A549 (cell line): Measurements from ENCODE around the gene PAM. TPM values are rescaled to one million over a fixed set of nuclear protein-coding genes. Genes with fewer than 3 reads are reported as not detected.

ENCODE experiments used
- ATAC-seq, 2 experiments: fragments of 200-7000 bp in 1 of 2; fragments of >200 bp in 1 of 2; cut with Nextera tagmentation in 1 of 2; cut with Tn5 transposase in 1 of 2; 3 replicates each; pipeline versions ENCODE4 v1.8.0 to v1.9.1; 2018 to 2020; ENCODE audit warnings: mild to moderate bottlenecking in 1 of 2, moderate library complexity in 1 of 2
- CTCF ChIA-PET: fragments of 300-600 bp; sonication (Branson Sonifier 250); formaldehyde crosslinking; extraction: SDS; loops from one replicate; lab custom pipeline; 2021; ENCODE audit warnings: antibody characterized with exemption, inconsistent platforms; lab: Yijun Ruan, JAX
- POLR2A ChIA-PET: fragments of 350-600 bp; formaldehyde crosslinking; extraction: SDS; loops from one replicate; lab custom pipeline; 2021; ENCODE audit warnings: antibody characterized with exemption, inconsistent platforms; lab: Yijun Ruan, JAX
- DNase-seq, 2 experiments: peaks; one replicate each; pipeline versions ENCODE4 v3.0.0 to v3.0.0-alpha.2; 2011 to 2016; ENCODE audit warnings: low read depth in 1 of 2, low spot score in 1 of 2
- FAIRE-seq: peaks from 2 replicates; lab custom pipeline; 2011; peaks lifted over from hg19 to GRCh38; lab: Jason Lieb, UNC
- H3K27ac ChIP-seq, 2 experiments: fragments of >200 bp; sonication (Bioruptor Twin); formaldehyde crosslinking; 3 replicates each; pipeline ENCODE4 v1.5.1; 2016 to 2017
- H3K4me1 ChIP-seq: fragments of >200 bp; sonication (Bioruptor Twin); formaldehyde crosslinking; 3 replicates; pipeline ENCODE4 v1.6.1; 2016
- H3K4me2 ChIP-seq: fragments of >200 bp; sonication (Bioruptor Twin); formaldehyde crosslinking; 3 replicates; pipeline ENCODE4 v1.6.1; 2016
- H3K4me3 ChIP-seq: fragments of >200 bp; sonication (Bioruptor Twin); formaldehyde crosslinking; 3 replicates; pipeline ENCODE4 v1.5.1; 2016
- H3K9me3 ChIP-seq: fragments of >200 bp; sonication (Bioruptor Twin); formaldehyde crosslinking; 3 replicates; pipeline ENCODE4 v1.6.1; 2016
- BHLHE40 ChIP-seq: IDR thresholded peaks from 2 replicates; pipeline ENCODE4 v1.6.1; 2012; ENCODE audit warnings: low read depth, low read length, inconsistent platforms
- CBX8 ChIP-seq: fragments of 200-600 bp; sonication (generic); IDR thresholded peaks from 2 replicates; pipeline ENCODE4 v1.6.1; 2016
- CEBPB ChIP-seq, 2 experiments: fragments of >200 bp in 1 of 2; sonication (Bioruptor Twin) in 1 of 2; formaldehyde crosslinking in 1 of 2; IDR thresholded peaks; 2 replicates each; pipeline ENCODE4 v1.6.1; 2012 to 2016
- CHD2 ChIP-seq: fragments of 150-350 bp; IDR thresholded peaks from 2 replicates; pipeline ENCODE4 v1.6.1; 2014; ENCODE audit warnings: low read length; ENCODE audit not compliant: partially characterized antibody
- CHD4 ChIP-seq: fragments of 200-600 bp; sonication (generic); IDR thresholded peaks from 2 replicates; pipeline ENCODE4 v1.6.1; 2016; ENCODE audit warnings: antibody characterized with exemption, mild to moderate bottlenecking, borderline replicate concordance
- ESRRA ChIP-seq: fragments of 150-350 bp; IDR thresholded peaks from 2 replicates; pipeline ENCODE4 v1.6.1; 2014; ENCODE audit warnings: mild to moderate bottlenecking, low read length, borderline replicate concordance
- FOXS1 ChIP-seq: fragments of 250-450 bp; sonication (Bioruptor Pico); IDR thresholded peaks from 2 replicates; pipeline ENCODE4 v1.5.0; 2020; ENCODE audit warnings: mild to moderate bottlenecking, moderate library complexity
- GATA3 ChIP-seq: IDR thresholded peaks from 2 replicates; pipeline ENCODE4 v1.6.1; 2012; ENCODE audit warnings: borderline replicate concordance
- HDAC2 ChIP-seq: fragments of 200-600 bp; sonication (generic); IDR thresholded peaks from 2 replicates; pipeline ENCODE4 v1.6.1; 2016
- HEYL ChIP-seq: fragments of 250-450 bp; sonication (Bioruptor Pico); IDR thresholded peaks from 2 replicates; pipeline ENCODE4 v1.8.0; 2021; ENCODE audit warnings: mild to moderate bottlenecking, moderate library complexity
- HOXA7 ChIP-seq: fragments of 250-450 bp; sonication (Bioruptor Pico); IDR thresholded peaks from 2 replicates; pipeline ENCODE4 v1.5.0; 2020; ENCODE audit warnings: mild to moderate bottlenecking, moderate library complexity
- MAFK ChIP-seq: fragments of 450-650 bp; IDR thresholded peaks from 2 replicates; pipeline ENCODE4 v1.6.1; 2014; ENCODE audit not compliant: partially characterized antibody
- MAZ ChIP-seq: fragments of 150-350 bp; IDR thresholded peaks from 2 replicates; pipeline ENCODE4 v1.6.1; 2014; ENCODE audit warnings: antibody characterized with exemption, low read depth, low read length, borderline replicate concordance
- MYC ChIP-seq: IDR thresholded peaks from 2 replicates; pipeline ENCODE4 v1.6.1; 2012; ENCODE audit warnings: mild to moderate bottlenecking, inconsistent platforms, low read length, improper control_type of control experiment, borderline replicate concordance
- NFE2L2 ChIP-seq: fragments of 150-350 bp; conservative IDR thresholded peaks from 2 replicates; pipeline ENCODE4 v1.6.1; 2014; ENCODE audit warnings: low read length
- NPAS2 ChIP-seq: fragments of 250-450 bp; sonication (Bioruptor Pico); IDR thresholded peaks from 2 replicates; pipeline ENCODE4 v1.8.0; 2022; ENCODE audit warnings: mild to moderate bottlenecking, moderate library complexity, borderline replicate concordance
- NR3C1 ChIP-seq: fragments of >200 bp; sonication (Bioruptor Twin); formaldehyde crosslinking; IDR thresholded peaks from 3 replicates; pipeline ENCODE4 v1.6.1; 2017
- RAD21 ChIP-seq, 2 experiments: fragments of >200 bp in 1 of 2; sonication (Bioruptor Twin) in 1 of 2; formaldehyde crosslinking in 1 of 2; IDR thresholded peaks in 1 of 2; conservative IDR thresholded peaks in 1 of 2; 2 replicates in 1 of 2; 3 replicates in 1 of 2; pipeline ENCODE4 v1.6.1; 2012 to 2018; ENCODE audit warnings: inconsistent platforms in 1 of 2
- RARB ChIP-seq: fragments of 250-450 bp; sonication (Bioruptor Pico); IDR thresholded peaks from 2 replicates; pipeline ENCODE4 v1.8.0; 2021; ENCODE audit warnings: mild to moderate bottlenecking, moderate library complexity
- RNF2 ChIP-seq: fragments of 200-600 bp; sonication (generic); IDR thresholded peaks from 2 replicates; pipeline ENCODE4 v1.6.1; 2016; ENCODE audit warnings: low read depth, mild to moderate bottlenecking, antibody characterized with exemption, moderate library complexity, borderline replicate concordance
- SMC3 ChIP-seq: fragments of >200 bp; sonication (Bioruptor Twin); formaldehyde crosslinking; IDR thresholded peaks from 3 replicates; pipeline ENCODE4 v1.6.1; 2018; ENCODE audit warnings: inconsistent platforms
- TFCP2L1 ChIP-seq: fragments of 250-450 bp; sonication (Bioruptor Pico); IDR thresholded peaks from 2 replicates; pipeline ENCODE4 v1.5.0; 2021; ENCODE audit warnings: mild to moderate bottlenecking
- ZC3H11A ChIP-seq: fragments of 450-650 bp; IDR thresholded peaks from 2 replicates; pipeline ENCODE4 v1.6.1; 2014; ENCODE audit warnings: antibody characterized with exemption, mild to moderate bottlenecking
- ZFP36 ChIP-seq: fragments of 450-650 bp; IDR thresholded peaks from 2 replicates; pipeline ENCODE4 v1.6.1; 2014; ENCODE audit warnings: borderline replicate concordance; ENCODE audit not compliant: partially characterized antibody
- ZSCAN20 ChIP-seq: fragments of 250-450 bp; sonication (Bioruptor Pico); IDR thresholded peaks from 2 replicates; pipeline ENCODE4 v1.8.0; 2022; ENCODE audit warnings: mild to moderate bottlenecking, moderate library complexity
- WGBS: methylation state at CpG from one replicate; pipeline ENCODE4 v1.1.6; 2017; ENCODE audit errors: missing lambda C conversion rate; 5-methylcytosine and 5-hydroxymethylcytosine counted together
- polyA plus RNA-seq, 4 experiments: library from polyadenylated mRNA; depleted of rRNA in 3 of 4; stranded (reverse); fragments of >200 nt; fragmentation: RNase III in 1 of 4; extraction: RNeasy Plus Mini Kit Qiagen cat#74134 plus additional on column Dnase treatment in 1 of 4; gene quantifications; 2 replicates in 3 of 4; 3 replicates in 1 of 4; pipeline ENCODE4 v1.2.3, GENCODE V29; 2011 to 2017
- TF ChIP-seq, protein P1 (sequence below): fragments of >200 bp; sonication (Bioruptor Twin); formaldehyde crosslinking; IDR thresholded peaks from 2 replicates; pipeline ENCODE4 v1.6.1; 2016
- TF ChIP-seq, protein P2 (sequence below): fragments of 150-350 bp; IDR thresholded peaks from 2 replicates; pipeline ENCODE4 v1.6.1; 2014; ENCODE audit warnings: low read depth, mild to moderate bottlenecking, low read length
- TF ChIP-seq, protein P3 (sequence below): fragments of 200-600 bp; sonication (generic); IDR thresholded peaks from 2 replicates; pipeline ENCODE4 v1.6.1; 2016; ENCODE audit warnings: antibody characterized with exemption, mild to moderate bottlenecking, moderate library complexity

PAM gene
- polyA plus RNA-seq, 2 of the 4 experiments (the other 2 are of a cell fraction), result 21.5 to 25.1 TPM

DNA sequence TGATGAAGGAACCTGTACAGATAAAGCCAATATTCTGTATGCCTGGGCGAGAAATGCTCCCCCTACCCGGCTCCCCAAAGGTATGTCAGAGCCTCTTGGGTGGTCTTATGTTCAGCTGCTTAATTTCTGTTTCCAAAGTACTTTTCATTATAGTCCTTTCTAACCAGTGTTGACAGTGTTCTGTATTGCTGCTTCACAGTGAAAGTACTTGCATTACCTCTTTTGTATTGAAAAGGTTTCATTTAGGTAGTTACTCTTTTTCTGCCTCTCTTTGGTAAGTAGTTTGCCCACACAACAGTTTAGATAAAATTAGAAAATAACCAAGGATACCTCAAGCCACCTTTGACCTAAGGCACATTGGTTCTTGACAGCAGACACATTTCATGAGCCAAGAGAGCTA lies 169.9 kb downstream of the PAM start:
- H3K4me1 ChIP-seq, result peaks cover 20% of the 10 kb centered on the region
- no peaks in the 10 kb centered on the region for H3K9me3 ChIP-seq
- 34% methylated on average over 2 of the region's 2 CpGs for WGBS
- DNase-seq, result no peak
- ChIA-PET CTCF (interaction anchor here (0.9 to 1.2 kb wide), 2 partner anchors 46 to 47 kb away, joined by 3 to 7 read pairs; no protein-coding TSS in a partner anchor), POLR2A (no interaction called here)
- TF ChIP-seq BHLHE40, result no peak
- no peak for TF ChIP-seq SMC3
- TF ChIP-seq NR3C1, result no peak
- TF ChIP-seq, protein P1, sequence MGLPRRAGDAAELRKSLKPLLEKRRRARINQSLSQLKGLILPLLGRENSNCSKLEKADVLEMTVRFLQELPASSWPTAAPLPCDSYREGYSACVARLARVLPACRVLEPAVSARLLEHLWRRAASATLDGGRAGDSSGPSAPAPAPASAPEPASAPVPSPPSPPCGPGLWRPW, result no peak
- TF ChIP-seq, protein P2, sequence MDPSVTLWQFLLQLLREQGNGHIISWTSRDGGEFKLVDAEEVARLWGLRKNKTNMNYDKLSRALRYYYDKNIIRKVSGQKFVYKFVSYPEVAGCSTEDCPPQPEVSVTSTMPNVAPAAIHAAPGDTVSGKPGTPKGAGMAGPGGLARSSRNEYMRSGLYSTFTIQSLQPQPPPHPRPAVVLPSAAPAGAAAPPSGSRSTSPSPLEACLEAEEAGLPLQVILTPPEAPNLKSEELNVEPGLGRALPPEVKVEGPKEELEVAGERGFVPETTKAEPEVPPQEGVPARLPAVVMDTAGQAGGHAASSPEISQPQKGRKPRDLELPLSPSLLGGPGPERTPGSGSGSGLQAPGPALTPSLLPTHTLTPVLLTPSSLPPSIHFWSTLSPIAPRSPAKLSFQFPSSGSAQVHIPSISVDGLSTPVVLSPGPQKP, result no peak
- TF ChIP-seq GATA3, result no peak
- H3K27ac ChIP-seq, result no peak overlapping the region
- H3K4me3 ChIP-seq, result no peak overlapping the region
- no peak overlapping the region for H3K4me2 ChIP-seq
- FAIRE-seq, result no peak
- no peak for ATAC-seq

DNA sequence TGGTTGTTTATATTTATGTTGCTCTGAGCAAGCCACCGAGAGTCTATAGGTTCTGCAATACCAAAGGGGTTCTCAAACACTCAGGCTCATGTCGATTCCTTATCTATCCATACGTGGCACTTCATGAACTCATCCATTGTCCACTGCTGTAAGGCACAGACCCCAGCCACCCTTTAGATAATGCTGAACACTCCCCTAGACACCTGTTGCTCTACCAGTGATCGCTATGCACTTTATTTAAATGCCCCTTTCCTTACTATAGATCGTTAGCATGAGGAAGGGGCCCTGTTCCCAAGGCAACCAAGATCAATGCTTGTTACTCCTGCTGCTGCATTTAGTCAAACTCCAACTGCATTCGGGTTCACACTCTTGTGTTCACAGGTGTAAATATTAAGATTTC lies 171.9 kb downstream of the PAM start:
- 29% methylated on average over 6 of the region's 6 CpGs for WGBS
- no peak for FAIRE-seq
- POLR2A ChIA-PET, result no interaction called here

DNA sequence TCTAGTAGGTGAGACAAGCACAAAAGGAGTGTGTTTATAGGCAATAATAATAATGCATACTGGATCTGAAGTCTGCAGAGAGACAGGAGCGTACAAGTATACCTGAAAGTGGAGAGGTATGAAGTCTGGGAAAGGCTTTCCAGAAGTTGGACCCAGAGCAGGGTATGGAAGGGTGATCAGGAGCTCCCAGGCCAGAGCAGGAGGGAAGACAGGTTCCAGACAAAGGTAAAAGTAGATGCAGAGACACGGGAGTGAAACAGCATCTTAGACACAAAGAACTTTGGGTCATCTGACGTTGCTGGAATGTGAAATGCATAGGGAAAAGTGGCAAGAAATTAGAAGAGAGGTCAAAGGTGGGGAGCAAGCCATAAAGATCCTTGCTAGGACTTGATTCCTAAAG lies 175.1 kb downstream of the PAM start:
- Histone ChIP-seq H3K27ac (no peak overlapping the region), H3K4me1 (no peaks in the 10 kb centered on the region), H3K9me3 (no peaks in the 10 kb centered on the region), H3K4me3 (no peak overlapping the region), H3K4me2 (no peak overlapping the region)
- TF ChIP-seq MAZ, result no peak
- TF ChIP-seq HEYL (CRISPR knock-in tag), result no peak
- TF ChIP-seq CHD2, result no peak
- TF ChIP-seq, protein P3, sequence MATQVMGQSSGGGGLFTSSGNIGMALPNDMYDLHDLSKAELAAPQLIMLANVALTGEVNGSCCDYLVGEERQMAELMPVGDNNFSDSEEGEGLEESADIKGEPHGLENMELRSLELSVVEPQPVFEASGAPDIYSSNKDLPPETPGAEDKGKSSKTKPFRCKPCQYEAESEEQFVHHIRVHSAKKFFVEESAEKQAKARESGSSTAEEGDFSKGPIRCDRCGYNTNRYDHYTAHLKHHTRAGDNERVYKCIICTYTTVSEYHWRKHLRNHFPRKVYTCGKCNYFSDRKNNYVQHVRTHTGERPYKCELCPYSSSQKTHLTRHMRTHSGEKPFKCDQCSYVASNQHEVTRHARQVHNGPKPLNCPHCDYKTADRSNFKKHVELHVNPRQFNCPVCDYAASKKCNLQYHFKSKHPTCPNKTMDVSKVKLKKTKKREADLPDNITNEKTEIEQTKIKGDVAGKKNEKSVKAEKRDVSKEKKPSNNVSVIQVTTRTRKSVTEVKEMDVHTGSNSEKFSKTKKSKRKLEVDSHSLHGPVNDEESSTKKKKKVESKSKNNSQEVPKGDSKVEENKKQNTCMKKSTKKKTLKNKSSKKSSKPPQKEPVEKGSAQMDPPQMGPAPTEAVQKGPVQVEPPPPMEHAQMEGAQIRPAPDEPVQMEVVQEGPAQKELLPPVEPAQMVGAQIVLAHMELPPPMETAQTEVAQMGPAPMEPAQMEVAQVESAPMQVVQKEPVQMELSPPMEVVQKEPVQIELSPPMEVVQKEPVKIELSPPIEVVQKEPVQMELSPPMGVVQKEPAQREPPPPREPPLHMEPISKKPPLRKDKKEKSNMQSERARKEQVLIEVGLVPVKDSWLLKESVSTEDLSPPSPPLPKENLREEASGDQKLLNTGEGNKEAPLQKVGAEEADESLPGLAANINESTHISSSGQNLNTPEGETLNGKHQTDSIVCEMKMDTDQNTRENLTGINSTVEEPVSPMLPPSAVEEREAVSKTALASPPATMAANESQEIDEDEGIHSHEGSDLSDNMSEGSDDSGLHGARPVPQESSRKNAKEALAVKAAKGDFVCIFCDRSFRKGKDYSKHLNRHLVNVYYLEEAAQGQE, result no peak
- TF ChIP-seq GATA3, result no peak
- no peak for TF ChIP-seq CHD4
- no peak for TF ChIP-seq MAFK
- TF ChIP-seq, protein P1, result no peak
- TF ChIP-seq, protein P2, result no peak
- no peak for TF ChIP-seq NR3C1
- no peak for TF ChIP-seq ZFP36
- TF ChIP-seq FOXS1 (CRISPR knock-in tag), result no peak
- TF ChIP-seq ZSCAN20 (CRISPR knock-in tag), result no peak
- TF ChIP-seq HDAC2, result no peak
- no peak for TF ChIP-seq RAD21 (conservative IDR thresholded peaks at IDR 0.05 in 1 of 2, IDR thresholded peaks at IDR 0.05 in 1 of 2)
- TF ChIP-seq RNF2, result no peak
- no peak for TF ChIP-seq HOXA7 (CRISPR knock-in tag)
- TF ChIP-seq NPAS2 (CRISPR knock-in tag), result no peak
- no peak for TF ChIP-seq RARB (CRISPR knock-in tag)
- TF ChIP-seq ZC3H11A, result no peak
- FAIRE-seq (no peak), ATAC-seq (no peak), DNase-seq (no peak)
- ChIA-PET CTCF (interaction anchor here (0.6 to 1.3 kb wide), 2 partner anchors 19 to 41 kb away, joined by 3 to 5 read pairs; no protein-coding TSS in a partner anchor), POLR2A (no interaction called here)
- WGBS, result 46% methylated on average over 3 of the region's 3 CpGs

More for the DNA sequence above, 171.9 kb downstream of the PAM start:
- H3K27ac ChIP-seq, result no peak overlapping the region
- CTCF ChIA-PET, result no interaction called here
- TF ChIP-seq NFE2L2 (no peak), TFCP2L1 (CRISPR knock-in tag) (no peak), ESRRA (no peak), ZC3H11A (no peak), CEBPB (IDR thresholded peaks at IDR 0.05) (no peak), HDAC2 (no peak), MYC (no peak), CBX8 (no peak), NR3C1 (no peak), RNF2 (no peak)
- TF ChIP-seq, protein P1, result no peak
- TF ChIP-seq, all 56 proteins: peak for 0
- ATAC-seq (no peak), DNase-seq (no peak)
- H3K4me2 ChIP-seq, result no peak overlapping the region
- H3K4me3 ChIP-seq, result no peak overlapping the region
- no peaks in the 10 kb centered on the region for H3K9me3 ChIP-seq
- peaks cover 7% of the 10 kb centered on the region; the same call in 2 of the 3 replicates for H3K4me1 ChIP-seq
